D721Med (cell line): ENCODE results near the gene SMCHD1.

Experiments used
- DNase-seq: peaks from one replicate; pipeline ENCODE4 v3.0.0; 2011; ENCODE audit warnings: low spot score; ENCODE audit not compliant: insufficient read length
- FAIRE-seq: peaks from 2 replicates; lab custom pipeline; 2011; peaks lifted over from hg19 to GRCh38; lab: Jason Lieb, UNC
- CTCF ChIP-seq: IDR thresholded peaks from 2 replicates; pipeline ENCODE4 v1.5.1; 2012; ENCODE audit warnings: mild to moderate bottlenecking, control low read depth; ENCODE audit not compliant: insufficient read depth; ENCODE audit errors: missing control alignments

The SMCHD1 gene

GRCh38 chr18:2644535-2644934 is 11.0 kb upstream of the SMCHD1 start:
- DNase-seq: no peak
- no peak for FAIRE-seq

GRCh38 chr18:2651981-2652380 is 3.5 kb upstream of the SMCHD1 start:
- TF ChIP-seq CTCF: no peak
- FAIRE-seq: no peak
- no peak for DNase-seq

More at GRCh38 chr18:2644535-2644934, 11.0 kb upstream of the SMCHD1 start:
- no peak for TF ChIP-seq CTCF

GRCh38 chr18:2653467-2653866 is 2.1 kb upstream of the SMCHD1 start:
- no peak for TF ChIP-seq CTCF
- FAIRE-seq: no peak

GRCh38 chr18:2654169-2654927 is 1.2 kb upstream of the SMCHD1 start:
- no peak for DNase-seq
- no peak for FAIRE-seq
- TF ChIP-seq CTCF: no peak

More at GRCh38 chr18:2653467-2653866, 2.1 kb upstream of the SMCHD1 start:
- DNase-seq: no peak

- no peak for DNase-seq
- TF ChIP-seq CTCF: no peak
- no peak for FAIRE-seq
Measured at GRCh38 chr18:2654928-2655177, 673 bp upstream of the SMCHD1 start.

GRCh38 chr18:2655954-2656236 is 369 bp downstream of the SMCHD1 start:
- no peak for FAIRE-seq
- DNase-seq: no peak
- TF ChIP-seq CTCF: no peak

GRCh38 chr18:2656237-2656980 is 883 bp downstream of the SMCHD1 start:
- DNase-seq (no peak), FAIRE-seq (no peak)
- no peak for TF ChIP-seq CTCF
